Fibroblast of lung (primary cell): ENCODE data around the gene ITGA2. TPM values are rescaled to one million over a fixed set of nuclear protein-coding genes. Genes with fewer than 3 reads are reported as not detected.
A peak's percentile ranks its signal among the peaks of the same experiment; 100 is the strongest.

Experiments used
- DNase-seq, 2 donors: peaks; one replicate each; pipeline versions ENCODE4 v3.0.0 to v3.0.0-alpha.2; 2010; ENCODE audit warnings: low read depth in 2 of 2
- H2AFZ ChIP-seq: 2 replicates; pipeline ENCODE4 v1.5.1; 2012; ENCODE audit warnings: low read length, control low read depth, inconsistent platforms
- H3K27ac ChIP-seq: 2 replicates; pipeline ENCODE4 v1.5.1; 2011; ENCODE audit warnings: low read length, control low read depth; ENCODE audit not compliant: insufficient read depth
- H3K27me3 ChIP-seq: 2 replicates; pipeline ENCODE4 v1.5.1; 2011; ENCODE audit warnings: mild to moderate bottlenecking, low read length; ENCODE audit not compliant: control insufficient read depth, insufficient read depth
- H3K36me3 ChIP-seq: 2 replicates; pipeline ENCODE4 v1.5.1; 2011; ENCODE audit warnings: low read length; ENCODE audit not compliant: control insufficient read depth, insufficient read depth
- H3K4me1 ChIP-seq: 2 replicates; pipeline ENCODE4 v1.5.1; 2011; ENCODE audit warnings: low read length; ENCODE audit not compliant: control insufficient read depth, insufficient read depth; ENCODE audit errors: extremely low read depth
- H3K4me2 ChIP-seq: 2 replicates; pipeline ENCODE4 v1.5.1; 2011; ENCODE audit warnings: low read length, control low read depth; ENCODE audit not compliant: insufficient read depth; ENCODE audit errors: extremely low read depth
- H3K4me3 ChIP-seq, 4 experiments: fragments of 200-600 bp in 1 of 4; sonication (generic) in 1 of 4; replicated peaks in 1 of 4; 2 replicates each; pipeline ENCODE4 v1.5.1; 2011 to 2016; ENCODE audit warnings: low read length in 4 of 4, low read depth in 3 of 4, mild to moderate bottlenecking in 3 of 4, control low read depth in 2 of 4, inconsistent platforms in 1 of 4, mixed read lengths in 1 of 4; ENCODE audit not compliant: insufficient read depth in 1 of 4; ENCODE audit errors: control extremely low read depth in 1 of 4
- H3K79me2 ChIP-seq: 2 replicates; pipeline ENCODE4 v1.5.1; 2012; ENCODE audit warnings: mild to moderate bottlenecking, low read length, inconsistent platforms; ENCODE audit not compliant: control insufficient read depth, insufficient read depth
- H3K9ac ChIP-seq: 2 replicates; pipeline ENCODE4 v1.5.1; 2011; ENCODE audit warnings: mild to moderate bottlenecking, low read length, control low read depth; ENCODE audit not compliant: insufficient read depth
- H3K9me3 ChIP-seq: 2 replicates; pipeline ENCODE4 v1.5.1; 2012; ENCODE audit warnings: low read depth, low read length; ENCODE audit not compliant: control insufficient read depth, insufficient read depth
- H4K20me1 ChIP-seq: 2 replicates; pipeline ENCODE4 v1.5.1; 2011; ENCODE audit warnings: low read length; ENCODE audit not compliant: control insufficient read depth, insufficient read depth; ENCODE audit errors: extremely low read depth
- CTCF ChIP-seq, 2 donors: IDR thresholded peaks in 1 of 2; conservative IDR thresholded peaks in 1 of 2; 1 replicate in 1 of 2; 2 replicates in 1 of 2; pipeline ENCODE4 v1.5.1; 2011 to 2012; ENCODE audit warnings: low read length in 2 of 2, control low read depth in 1 of 2, inconsistent platforms in 1 of 2, low read depth in 1 of 2, mild to moderate bottlenecking in 1 of 2
- EZH2 ChIP-seq: IDR thresholded peaks from 2 replicates; pipeline ENCODE4 v1.5.1; 2012; ENCODE audit warnings: low read length, control low read depth, mild to moderate bottlenecking; ENCODE audit errors: missing control alignments
- polyA plus RNA-seq, 2 donors: library from polyadenylated mRNA; depleted of rRNA in 1 of 2; stranded (reverse) in 1 of 2; unstranded in 1 of 2; fragments of >200 nt; gene quantifications; 2 replicates each; pipeline ENCODE4 v1.2.1, GENCODE V29; 2011 to 2012; ENCODE audit warnings: missing spikeins in 1 of 2
- total RNA-seq: library from RNA; depleted of rRNA; stranded (reverse); fragments of >200 nt; gene quantifications from 2 replicates; pipeline ENCODE4 v1.2.1, GENCODE V29; 2014

Gene ITGA2
- total and polyA plus RNA-seq, 2 donors (not counting 1 experiment from before 2014, with no cell fraction given): 9.4 to 75.5 TPM

- peaks cover 3% of the 10 kb centered on the region for H3K36me3 ChIP-seq
- H3K4me3 ChIP-seq: no peak overlapping the region
- no peaks in the 10 kb centered on the region for H3K27me3 ChIP-seq
- no peak for TF ChIP-seq CTCF (conservative IDR thresholded peaks at IDR 0.05 in 1 of 2, IDR thresholded peaks at IDR 0.05 in 1 of 2; ENCODE audit: low read depth in 1 of 2, low read length in 2 of 2)
- TF ChIP-seq EZH2: no peak
- H3K4me2 ChIP-seq: peak overlapping the region; percentile 13
- H3K27ac ChIP-seq: peak overlapping the region; percentile 90
- no peak for DNase-seq
- H2AFZ ChIP-seq: no peak overlapping the region
- H3K9ac ChIP-seq: no peak overlapping the region
- no peaks in the 10 kb centered on the region for H4K20me1 ChIP-seq
- H3K4me1 ChIP-seq: peaks cover 29% of the 10 kb centered on the region
- H3K9me3 ChIP-seq: no peaks in the 10 kb centered on the region
- H3K79me2 ChIP-seq: peaks cover 16% of the 10 kb centered on the region
Measured at GRCh38 chr5:53032188-53032587, 43.0 kb downstream of the ITGA2 start.

- Histone ChIP-seq H3K4me3 (no peak overlapping the region), H3K9me3 (no peaks in the 10 kb centered on the region), H2AFZ (no peak overlapping the region), H3K4me2 (no peak overlapping the region), H3K4me1 (peaks cover 31% of the 10 kb centered on the region), H3K27ac (no peak overlapping the region), H4K20me1 (no peaks in the 10 kb centered on the region), H3K36me3 (peaks cover 2% of the 10 kb centered on the region), H3K9ac (no peak overlapping the region), H3K79me2 (peaks cover 21% of the 10 kb centered on the region), H3K27me3 (no peaks in the 10 kb centered on the region)
- DNase-seq: no peak
- TF ChIP-seq CTCF (conservative IDR thresholded peaks at IDR 0.05 in 1 of 2, IDR thresholded peaks at IDR 0.05 in 1 of 2; ENCODE audit: low read depth in 1 of 2, low read length in 2 of 2) (no peak), EZH2 (no peak)
Measured at GRCh38 chr5:53034832-53035231, 45.7 kb downstream of the ITGA2 start.

- Histone ChIP-seq H3K4me3 (no peak overlapping the region), H3K36me3 (peaks cover 2% of the 10 kb centered on the region), H3K27me3 (no peaks in the 10 kb centered on the region), H3K9me3 (no peaks in the 10 kb centered on the region), H3K4me1 (peaks cover 25% of the 10 kb centered on the region), H2AFZ (no peak overlapping the region), H3K79me2 (peaks cover 18% of the 10 kb centered on the region), H3K9ac (no peak overlapping the region), H3K4me2 (no peak overlapping the region), H3K27ac (no peak overlapping the region), H4K20me1 (no peaks in the 10 kb centered on the region)
- TF ChIP-seq CTCF (conservative IDR thresholded peaks at IDR 0.05 in 1 of 2, IDR thresholded peaks at IDR 0.05 in 1 of 2; ENCODE audit: low read depth in 1 of 2, low read length in 2 of 2) (peak; percentile 12 to 46), EZH2 (no peak)
- DNase-seq: peak; percentile 39 to 65
Measured at GRCh38 chr5:53035868-53036381, 46.8 kb downstream of the ITGA2 start.
